Fibroblast of lung (primary cell): Measurements from ENCODE around the gene MYL12A.

Experiments
- CTCF ChIP-seq, 2 donors: IDR thresholded peaks in 1 of 2; conservative IDR thresholded peaks in 1 of 2; 1 replicate in 1 of 2; 2 replicates in 1 of 2; pipeline ENCODE4 v1.5.1; 2011 to 2012; ENCODE audit warnings: low read length in 2 of 2, control low read depth in 1 of 2, inconsistent platforms in 1 of 2, low read depth in 1 of 2, mild to moderate bottlenecking in 1 of 2
- EZH2 ChIP-seq: IDR thresholded peaks from 2 replicates; pipeline ENCODE4 v1.5.1; 2012; ENCODE audit warnings: low read length, control low read depth, mild to moderate bottlenecking; ENCODE audit errors: missing control alignments

GRCh38 chr18:3273042-3273441, 25.4 kb downstream of the MYL12A start:
- TF ChIP-seq CTCF (conservative IDR thresholded peaks at IDR 0.05 in 1 of 2, IDR thresholded peaks at IDR 0.05 in 1 of 2; ENCODE audit: low read depth in 1 of 2, low read length in 2 of 2) (no peak), EZH2 (no peak)
